HEK293 (cell line): ENCODE results near the gene POMP.

Experiments used
- CTCF ChIA-PET: fragments of 350-600 bp; formaldehyde crosslinking; extraction: SDS; loops from one replicate; lab custom pipeline; 2021; ENCODE audit warnings: antibody characterized with exemption; lab: Yijun Ruan, JAX
- POLR2A ChIA-PET: fragments of 300-600 bp; formaldehyde crosslinking; extraction: SDS; loops from one replicate; lab custom pipeline; 2020; ENCODE audit warnings: antibody characterized with exemption, inconsistent platforms; lab: Yijun Ruan, JAX
- H3K27ac ChIP-seq: fragments of 200-500 bp; sonication (Bioruptor generic); 2 replicates; pipeline ENCODE4 v1.5.1; 2014; ENCODE audit warnings: low read depth, low read length, control low read depth, inconsistent platforms; ENCODE audit errors: extremely low read depth
- H3K36me3 ChIP-seq, 2 experiments: fragments of 200-500 bp in 1 of 2; sonication (Bioruptor generic) in 1 of 2; 1 replicate in 1 of 2; 2 replicates in 1 of 2; pipeline ENCODE4 v1.5.1; 2014 to 2017; ENCODE audit warnings: inconsistent platforms in 2 of 2, low read length in 2 of 2; ENCODE audit not compliant: control insufficient read depth in 2 of 2, insufficient read depth in 1 of 2
- H3K4me1 ChIP-seq: fragments of 200-500 bp; sonication (Bioruptor generic); 2 replicates; pipeline ENCODE4 v1.5.1; 2014; ENCODE audit warnings: mild to moderate bottlenecking, low read length, inconsistent platforms; ENCODE audit not compliant: control insufficient read depth, insufficient read depth
- H3K4me3 ChIP-seq: 2 replicates; pipeline ENCODE4 v1.5.1; 2011; ENCODE audit warnings: low read depth, mild to moderate bottlenecking, control low read depth, low read length, moderate library complexity
- H3K9me3 ChIP-seq: fragments of 200-500 bp; sonication (Bioruptor generic); 2 replicates; pipeline ENCODE4 v1.5.1; 2014; ENCODE audit warnings: low read depth, low read length, inconsistent platforms; ENCODE audit not compliant: control insufficient read depth, insufficient read depth
- KLF7 ChIP-seq: fragments of 450-650 bp; formaldehyde crosslinking; IDR thresholded peaks from 2 replicates; pipeline ENCODE4 v1.5.1; 2016; ENCODE audit warnings: missing biosample characterization, missing genetic modification characterization, borderline replicate concordance
- SP2 ChIP-seq: fragments of 450-650 bp; formaldehyde crosslinking; IDR thresholded peaks from 2 replicates; pipeline ENCODE4 v1.5.1; 2016; ENCODE audit warnings: missing biosample characterization, missing genetic modification characterization
- ZBTB49 ChIP-seq: fragments of 450-650 bp; formaldehyde crosslinking; IDR thresholded peaks from 2 replicates; pipeline ENCODE4 v1.5.1; 2016; ENCODE audit warnings: missing biosample characterization, missing genetic modification characterization, low read depth
- ZBTB8A ChIP-seq: fragments of 450-650 bp; formaldehyde crosslinking; IDR thresholded peaks from 2 replicates; pipeline ENCODE4 v1.5.1; 2016; ENCODE audit warnings: missing biosample characterization, missing genetic modification characterization
- ZNF138 ChIP-seq: fragments of 450-650 bp; formaldehyde crosslinking; IDR thresholded peaks from 2 replicates; pipeline ENCODE4 v1.5.1; 2016; ENCODE audit warnings: missing biosample characterization, missing genetic modification characterization, borderline replicate concordance
- ZNF530 ChIP-seq: fragments of 450-650 bp; formaldehyde crosslinking; IDR thresholded peaks from 2 replicates; pipeline ENCODE4 v1.5.1; 2016; ENCODE audit warnings: low read depth, missing biosample characterization, missing genetic modification characterization
- ZNF776 ChIP-seq: fragments of 450-650 bp; formaldehyde crosslinking; IDR thresholded peaks from 2 replicates; pipeline ENCODE4 v1.5.0; 2017; ENCODE audit warnings: missing biosample characterization, missing genetic modification characterization, borderline replicate concordance
- TF ChIP-seq, protein P1 (sequence below): fragments of 450-650 bp; formaldehyde crosslinking; IDR thresholded peaks from 2 replicates; pipeline ENCODE4 v1.5.1; 2016; ENCODE audit warnings: missing biosample characterization, missing genetic modification characterization
- TF ChIP-seq, protein P2 (sequence below): fragments of 450-650 bp; formaldehyde crosslinking; IDR thresholded peaks from 2 replicates; pipeline ENCODE4 v1.5.1; 2016; ENCODE audit warnings: missing biosample characterization, missing genetic modification characterization, low read depth
- TF ChIP-seq, protein P3 (sequence below): fragments of 450-650 bp; formaldehyde crosslinking; IDR thresholded peaks from 2 replicates; pipeline ENCODE4 v1.5.1; 2017; ENCODE audit warnings: missing biosample characterization, missing genetic modification characterization

Gene POMP

GRCh38 chr13:28638756-28639155 lies 20.2 kb upstream of the POMP start:
- Histone ChIP-seq H3K9me3 (no peaks in the 10 kb centered on the region), H3K36me3 (no peaks in the 10 kb centered on the region), H3K4me3 (no peak overlapping the region), H3K27ac (no peak overlapping the region), H3K4me1 (no peaks in the 10 kb centered on the region)
- TF ChIP-seq, protein P1, sequence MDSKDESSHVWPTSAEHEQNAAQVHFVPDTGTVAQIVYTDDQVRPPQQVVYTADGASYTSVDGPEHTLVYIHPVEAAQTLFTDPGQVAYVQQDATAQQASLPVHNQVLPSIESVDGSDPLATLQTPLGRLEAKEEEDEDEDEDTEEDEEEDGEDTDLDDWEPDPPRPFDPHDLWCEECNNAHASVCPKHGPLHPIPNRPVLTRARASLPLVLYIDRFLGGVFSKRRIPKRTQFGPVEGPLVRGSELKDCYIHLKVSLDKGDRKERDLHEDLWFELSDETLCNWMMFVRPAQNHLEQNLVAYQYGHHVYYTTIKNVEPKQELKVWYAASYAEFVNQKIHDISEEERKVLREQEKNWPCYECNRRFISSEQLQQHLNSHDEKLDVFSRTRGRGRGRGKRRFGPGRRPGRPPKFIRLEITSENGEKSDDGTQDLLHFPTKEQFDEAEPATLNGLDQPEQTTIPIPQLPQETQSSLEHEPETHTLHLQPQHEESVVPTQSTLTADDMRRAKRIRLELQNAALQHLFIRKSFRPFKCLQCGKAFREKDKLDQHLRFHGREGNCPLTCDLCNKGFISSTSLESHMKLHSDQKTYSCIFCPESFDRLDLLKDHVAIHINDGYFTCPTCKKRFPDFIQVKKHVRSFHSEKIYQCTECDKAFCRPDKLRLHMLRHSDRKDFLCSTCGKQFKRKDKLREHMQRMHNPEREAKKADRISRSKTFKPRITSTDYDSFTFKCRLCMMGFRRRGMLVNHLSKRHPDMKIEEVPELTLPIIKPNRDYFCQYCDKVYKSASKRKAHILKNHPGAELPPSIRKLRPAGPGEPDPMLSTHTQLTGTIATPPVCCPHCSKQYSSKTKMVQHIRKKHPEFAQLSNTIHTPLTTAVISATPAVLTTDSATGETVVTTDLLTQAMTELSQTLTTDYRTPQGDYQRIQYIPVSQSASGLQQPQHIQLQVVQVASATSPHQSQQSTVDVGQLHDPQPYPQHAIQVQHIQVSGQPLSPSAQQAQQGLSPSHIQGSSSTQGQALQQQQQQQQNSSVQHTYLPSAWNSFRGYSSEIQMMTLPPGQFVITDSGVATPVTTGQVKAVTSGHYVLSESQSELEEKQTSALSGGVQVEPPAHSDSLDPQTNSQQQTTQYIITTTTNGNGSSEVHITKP (tag by site-specific recombination) = peak; percentile 56
- TF ChIP-seq ZNF776 (tag by site-specific recombination) (no peak), ZBTB49 (no peak), ZBTB8A (tag by site-specific recombination) (no peak)
- ChIA-PET CTCF (interaction anchor here (0.5 to 1.7 kb wide), 5 partner anchors 17 to 867 kb away, joined by 3 to 4 read pairs (median 3); no protein-coding TSS in a partner anchor), POLR2A (interaction anchor here (0.7 kb wide), 1 partner anchor 510 kb away, joined by 3 read pairs; no protein-coding TSS in a partner anchor)

DNA sequence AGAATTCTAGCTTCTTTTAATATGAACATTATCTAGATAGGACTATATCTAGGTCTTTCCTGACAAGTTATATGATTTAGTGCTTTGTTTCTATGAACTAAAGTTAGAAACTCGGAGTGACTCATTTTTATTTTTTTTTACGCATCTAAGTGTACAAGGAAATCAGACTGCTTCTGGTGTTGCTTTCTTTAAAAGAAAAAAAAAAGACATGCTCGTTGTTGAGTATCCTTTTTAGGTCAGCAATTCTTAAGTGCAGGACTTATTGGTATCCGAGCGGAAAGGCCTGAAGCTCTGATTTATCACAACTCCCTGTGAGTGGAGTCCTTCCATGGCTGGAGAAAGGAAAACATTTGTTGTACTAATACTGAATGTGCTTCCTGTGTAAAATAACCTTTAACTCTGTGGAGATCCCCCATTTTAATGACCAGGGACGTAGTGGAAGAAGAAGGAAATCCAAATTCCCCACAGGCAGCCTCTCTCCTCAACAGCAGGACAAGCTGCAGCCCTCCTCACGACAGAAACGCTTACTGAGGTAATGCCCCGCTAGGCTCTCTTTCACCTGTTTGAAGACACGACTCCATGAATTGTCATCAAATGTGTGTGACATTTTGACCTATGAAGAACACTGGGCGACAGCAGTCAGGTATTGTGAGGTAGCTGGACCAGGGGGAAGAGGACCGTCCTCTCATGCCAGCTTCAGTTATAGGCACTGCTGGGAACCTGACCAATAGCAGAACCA lies 17.9 kb upstream of the POMP start:
- no peak overlapping the region for H3K4me3 ChIP-seq
- no peaks in the 10 kb centered on the region for H3K4me1 ChIP-seq
- H3K27ac ChIP-seq = no peak overlapping the region
- ChIA-PET CTCF (interaction anchor here (0.6 to 0.7 kb wide), 2 partner anchors 239 to 266 kb away, joined by 3 to 4 read pairs; no protein-coding TSS in a partner anchor), POLR2A (no interaction called here)
- H3K36me3 ChIP-seq = no peaks in the 10 kb centered on the region
- no peak for TF ChIP-seq SP2 (tag by site-specific recombination)
- TF ChIP-seq ZNF530 = no peak
- TF ChIP-seq KLF7 = no peak
- TF ChIP-seq, protein P2, sequence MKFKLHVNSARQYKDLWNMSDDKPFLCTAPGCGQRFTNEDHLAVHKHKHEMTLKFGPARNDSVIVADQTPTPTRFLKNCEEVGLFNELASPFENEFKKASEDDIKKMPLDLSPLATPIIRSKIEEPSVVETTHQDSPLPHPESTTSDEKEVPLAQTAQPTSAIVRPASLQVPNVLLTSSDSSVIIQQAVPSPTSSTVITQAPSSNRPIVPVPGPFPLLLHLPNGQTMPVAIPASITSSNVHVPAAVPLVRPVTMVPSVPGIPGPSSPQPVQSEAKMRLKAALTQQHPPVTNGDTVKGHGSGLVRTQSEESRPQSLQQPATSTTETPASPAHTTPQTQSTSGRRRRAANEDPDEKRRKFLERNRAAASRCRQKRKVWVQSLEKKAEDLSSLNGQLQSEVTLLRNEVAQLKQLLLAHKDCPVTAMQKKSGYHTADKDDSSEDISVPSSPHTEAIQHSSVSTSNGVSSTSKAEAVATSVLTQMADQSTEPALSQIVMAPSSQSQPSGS = no peak
- no peak for TF ChIP-seq ZNF138 (tag by site-specific recombination)
- TF ChIP-seq, protein P3, sequence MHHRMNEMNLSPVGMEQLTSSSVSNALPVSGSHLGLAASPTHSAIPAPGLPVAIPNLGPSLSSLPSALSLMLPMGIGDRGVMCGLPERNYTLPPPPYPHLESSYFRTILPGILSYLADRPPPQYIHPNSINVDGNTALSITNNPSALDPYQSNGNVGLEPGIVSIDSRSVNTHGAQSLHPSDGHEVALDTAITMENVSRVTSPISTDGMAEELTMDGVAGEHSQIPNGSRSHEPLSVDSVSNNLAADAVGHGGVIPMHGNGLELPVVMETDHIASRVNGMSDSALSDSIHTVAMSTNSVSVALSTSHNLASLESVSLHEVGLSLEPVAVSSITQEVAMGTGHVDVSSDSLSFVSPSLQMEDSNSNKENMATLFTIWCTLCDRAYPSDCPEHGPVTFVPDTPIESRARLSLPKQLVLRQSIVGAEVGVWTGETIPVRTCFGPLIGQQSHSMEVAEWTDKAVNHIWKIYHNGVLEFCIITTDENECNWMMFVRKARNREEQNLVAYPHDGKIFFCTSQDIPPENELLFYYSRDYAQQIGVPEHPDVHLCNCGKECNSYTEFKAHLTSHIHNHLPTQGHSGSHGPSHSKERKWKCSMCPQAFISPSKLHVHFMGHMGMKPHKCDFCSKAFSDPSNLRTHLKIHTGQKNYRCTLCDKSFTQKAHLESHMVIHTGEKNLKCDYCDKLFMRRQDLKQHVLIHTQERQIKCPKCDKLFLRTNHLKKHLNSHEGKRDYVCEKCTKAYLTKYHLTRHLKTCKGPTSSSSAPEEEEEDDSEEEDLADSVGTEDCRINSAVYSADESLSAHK (tag by site-specific recombination) = no peak
- no peaks in the 10 kb centered on the region for H3K9me3 ChIP-seq
